ENCODE results near the gene ZBTB7A.
A peak's percentile ranks its signal among the peaks of the same experiment; 100 is the strongest.

Gene ZBTB7A

GRCh38 chr19:4114181-4114580, 47.5 kb upstream of the ZBTB7A start:
- TF ChIP-seq REST (IDR thresholded peaks at IDR 0.05; ENCODE audit: insufficient replicate concordance, low read depth) (no peak), SPI1 (IDR thresholded peaks at IDR 0.05; ENCODE audit: borderline replicate concordance, low read depth) (no peak), POLR2AphosphoS5 (IDR thresholded peaks at IDR 0.05; ENCODE audit: low read depth) (no peak), CTCF (IDR thresholded peaks at IDR 0.05; ENCODE audit: insufficient read depth, low read length) (no peak), GABPA (IDR thresholded peaks at IDR 0.05; ENCODE audit: low read depth) (no peak)
- no peaks in the 10 kb centered on the region for H3K27me3 ChIP-seq (ENCODE audit: insufficient read depth, poor library complexity, severe bottlenecking)
- H3K4me3 ChIP-seq (replicated peaks; ENCODE audit: insufficient read depth, low read length) = no peak overlapping the region
- DNase-seq (ENCODE audit: low read depth in 1 of 2, low spot score in 1 of 2) = no peak
- H3K27ac ChIP-seq (replicated peaks) = peak overlapping the region; percentile 67

GRCh38 chr19:4113398-4114088, 46.8 kb upstream of the ZBTB7A start:
- H3K27me3 ChIP-seq (ENCODE audit: insufficient read depth, poor library complexity, severe bottlenecking) = no peaks in the 10 kb centered on the region
- no peak overlapping the region for H3K4me3 ChIP-seq (replicated peaks; ENCODE audit: insufficient read depth, low read length)

More at GRCh38 chr19:4113398-4114088, 46.8 kb upstream of the ZBTB7A start:
- H3K27ac ChIP-seq (replicated peaks) = no peak overlapping the region
- DNase-seq (ENCODE audit: low read depth in 1 of 2, low spot score in 1 of 2) = no peak
- TF ChIP-seq GABPA (IDR thresholded peaks at IDR 0.05; ENCODE audit: low read depth) (no peak), POLR2AphosphoS5 (IDR thresholded peaks at IDR 0.05; ENCODE audit: low read depth) (no peak), SPI1 (IDR thresholded peaks at IDR 0.05; ENCODE audit: borderline replicate concordance, low read depth) (no peak), REST (IDR thresholded peaks at IDR 0.05; ENCODE audit: insufficient replicate concordance, low read depth) (no peak), CTCF (IDR thresholded peaks at IDR 0.05; ENCODE audit: insufficient read depth, low read length) (no peak)

All from HL-60 (cell line).